Osteoblast (primary cell): Measurements from ENCODE around the gene LRCOL1. TPM values are rescaled to one million over a fixed set of nuclear protein-coding genes. Genes with fewer than 3 reads are reported as not detected.

Experiments
- DNase-seq: peaks from one replicate; pipeline ENCODE4 v3.0.0; 2011; ENCODE audit warnings: low spot score, mixed read lengths; ENCODE audit not compliant: insufficient read length; ENCODE audit errors: missing footprints
- H2AFZ ChIP-seq: 2 replicates; pipeline ENCODE4 v1.6.0; 2011; ENCODE audit warnings: mild to moderate bottlenecking, low read length
- H3K27ac ChIP-seq: 2 replicates; pipeline ENCODE4 v1.5.1; 2011; ENCODE audit warnings: mild to moderate bottlenecking, low read depth, low read length, moderate library complexity
- H3K27me3 ChIP-seq: 2 replicates; pipeline ENCODE4 v1.6.0; 2012; ENCODE audit warnings: mild to moderate bottlenecking, control low read depth, inconsistent platforms, low read length, moderate library complexity; ENCODE audit not compliant: insufficient read depth
- H3K36me3 ChIP-seq: 2 replicates; pipeline ENCODE4 v1.5.1; 2011; ENCODE audit warnings: mild to moderate bottlenecking, low read length, control low read depth, moderate library complexity; ENCODE audit not compliant: insufficient read depth
- H3K4me1 ChIP-seq: 2 replicates; pipeline ENCODE4 v1.5.1; 2011; ENCODE audit warnings: mild to moderate bottlenecking, low read length, control low read depth, moderate library complexity; ENCODE audit not compliant: insufficient read depth
- H3K4me2 ChIP-seq: 2 replicates; pipeline ENCODE4 v1.6.0; 2011; ENCODE audit warnings: mild to moderate bottlenecking, low read length; ENCODE audit not compliant: insufficient read depth
- H3K4me3 ChIP-seq: fragments of 200-600 bp; sonication (generic); 3 replicates; pipeline ENCODE4 v1.5.1; 2012; ENCODE audit warnings: mild to moderate bottlenecking, low read length, inconsistent platforms; ENCODE audit not compliant: insufficient read depth
- H3K79me2 ChIP-seq: 2 replicates; pipeline ENCODE4 v1.6.0; 2012; ENCODE audit warnings: mild to moderate bottlenecking, low read length, control low read depth, inconsistent platforms; ENCODE audit not compliant: insufficient read depth
- H3K9me3 ChIP-seq: 2 replicates; pipeline ENCODE4 v1.5.1; 2011; ENCODE audit warnings: low read depth, low read length, control low read depth
- H4K20me1 ChIP-seq: 2 replicates; pipeline ENCODE4 v1.6.0; 2012; ENCODE audit warnings: mild to moderate bottlenecking, low read length, control low read depth; ENCODE audit not compliant: insufficient read depth
- total RNA-seq: library from RNA; depleted of rRNA; stranded (reverse); fragments of >200 nt; gene quantifications from 2 replicates; pipeline ENCODE4 v1.2.3, GENCODE V29; 2012
- TF ChIP-seq, protein P1 (sequence below): IDR thresholded peaks from 2 replicates; pipeline ENCODE4 v1.5.1; 2011; ENCODE audit warnings: mild to moderate bottlenecking, low read depth, low read length, moderate library complexity; ENCODE audit errors: extremely low read depth

Gene LRCOL1
- total RNA-seq, 1 donor: not detected

- TF ChIP-seq, protein P1, sequence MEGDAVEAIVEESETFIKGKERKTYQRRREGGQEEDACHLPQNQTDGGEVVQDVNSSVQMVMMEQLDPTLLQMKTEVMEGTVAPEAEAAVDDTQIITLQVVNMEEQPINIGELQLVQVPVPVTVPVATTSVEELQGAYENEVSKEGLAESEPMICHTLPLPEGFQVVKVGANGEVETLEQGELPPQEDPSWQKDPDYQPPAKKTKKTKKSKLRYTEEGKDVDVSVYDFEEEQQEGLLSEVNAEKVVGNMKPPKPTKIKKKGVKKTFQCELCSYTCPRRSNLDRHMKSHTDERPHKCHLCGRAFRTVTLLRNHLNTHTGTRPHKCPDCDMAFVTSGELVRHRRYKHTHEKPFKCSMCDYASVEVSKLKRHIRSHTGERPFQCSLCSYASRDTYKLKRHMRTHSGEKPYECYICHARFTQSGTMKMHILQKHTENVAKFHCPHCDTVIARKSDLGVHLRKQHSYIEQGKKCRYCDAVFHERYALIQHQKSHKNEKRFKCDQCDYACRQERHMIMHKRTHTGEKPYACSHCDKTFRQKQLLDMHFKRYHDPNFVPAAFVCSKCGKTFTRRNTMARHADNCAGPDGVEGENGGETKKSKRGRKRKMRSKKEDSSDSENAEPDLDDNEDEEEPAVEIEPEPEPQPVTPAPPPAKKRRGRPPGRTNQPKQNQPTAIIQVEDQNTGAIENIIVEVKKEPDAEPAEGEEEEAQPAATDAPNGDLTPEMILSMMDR: no peak
- Histone ChIP-seq H3K27ac (no peak overlapping the region), H2AFZ (no peak overlapping the region), H4K20me1 (no peaks in the 10 kb centered on the region), H3K36me3 (peaks cover 36% of the 10 kb centered on the region), H3K9me3 (no peaks in the 10 kb centered on the region), H3K27me3 (no peaks in the 10 kb centered on the region), H3K4me2 (no peak overlapping the region), H3K4me3 (no peak overlapping the region), H3K79me2 (no peaks in the 10 kb centered on the region), H3K4me1 (no peaks in the 10 kb centered on the region)
- peak; percentile 19 for DNase-seq
Observed at GRCh38 chr12:132632521-132633228, 22.3 kb upstream of the LRCOL1 start.

- no peak overlapping the region for H3K4me2 ChIP-seq
- no peak overlapping the region for H3K4me3 ChIP-seq
- peak; percentile 23 for DNase-seq
- peaks cover 36% of the 10 kb centered on the region for H3K36me3 ChIP-seq
- H4K20me1 ChIP-seq: no peaks in the 10 kb centered on the region
- no peaks in the 10 kb centered on the region for H3K79me2 ChIP-seq
- TF ChIP-seq, protein P1: no peak
- H3K27me3 ChIP-seq: no peaks in the 10 kb centered on the region
- no peaks in the 10 kb centered on the region for H3K4me1 ChIP-seq
- H3K27ac ChIP-seq: no peak overlapping the region
- H2AFZ ChIP-seq: no peak overlapping the region
- H3K9me3 ChIP-seq: no peaks in the 10 kb centered on the region
Observed at GRCh38 chr12:132631666-132632065, 21.3 kb upstream of the LRCOL1 start.

GRCh38 chr12:132630672-132631071, 20.3 kb upstream of the LRCOL1 start:
- Histone ChIP-seq H3K36me3 (peaks cover 34% of the 10 kb centered on the region), H3K4me3 (no peak overlapping the region), H3K4me1 (no peaks in the 10 kb centered on the region), H3K9me3 (no peaks in the 10 kb centered on the region), H3K79me2 (no peaks in the 10 kb centered on the region), H3K4me2 (no peak overlapping the region), H3K27ac (no peak overlapping the region), H2AFZ (no peak overlapping the region), H3K27me3 (no peaks in the 10 kb centered on the region), H4K20me1 (no peaks in the 10 kb centered on the region)
- no peak for DNase-seq
- TF ChIP-seq, protein P1: no peak

DNA sequence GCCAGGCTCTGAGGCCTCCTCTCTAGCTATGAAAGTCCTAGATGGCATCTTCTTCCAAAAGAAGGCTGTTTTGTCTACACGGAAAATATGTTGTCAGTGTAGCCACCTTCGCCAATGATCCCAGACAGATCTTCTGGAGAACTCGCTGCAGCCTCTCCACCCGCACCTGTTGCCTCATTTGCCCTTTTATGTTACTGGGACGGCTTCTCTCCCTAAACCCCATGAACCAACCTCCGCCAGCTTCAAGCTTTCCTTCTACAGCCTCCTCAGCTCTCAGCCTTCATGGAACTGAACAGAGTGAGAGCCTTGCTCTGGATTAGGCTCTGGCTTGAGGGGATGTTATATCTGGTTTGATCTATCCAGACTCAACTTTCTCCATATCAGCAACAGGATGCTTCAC, 18.9 kb upstream of the LRCOL1 start:
- Histone ChIP-seq H3K4me2 (no peak overlapping the region), H4K20me1 (no peaks in the 10 kb centered on the region), H2AFZ (no peak overlapping the region), H3K4me3 (no peak overlapping the region), H3K4me1 (no peaks in the 10 kb centered on the region), H3K27me3 (no peaks in the 10 kb centered on the region), H3K36me3 (peaks cover 24% of the 10 kb centered on the region), H3K27ac (no peak overlapping the region), H3K9me3 (no peaks in the 10 kb centered on the region), H3K79me2 (no peaks in the 10 kb centered on the region)
- DNase-seq: no peak
- TF ChIP-seq, protein P1: no peak
